Smooth muscle cell of trachea (primary cell): Measurements from ENCODE around the gene SPTBN5. TPM values are rescaled to one million over a fixed set of nuclear protein-coding genes. Genes with fewer than 3 reads are reported as not detected.

Experiments
- total RNA-seq: library from RNA; depleted of rRNA; stranded (reverse); fragments of >200 nt; gene quantifications from 2 replicates; pipeline ENCODE4 v1.2.1, GENCODE V29; 2014

The SPTBN5 gene
- 0.29 and 0.83 TPM in 2 replicates for total RNA-seq

DNA sequence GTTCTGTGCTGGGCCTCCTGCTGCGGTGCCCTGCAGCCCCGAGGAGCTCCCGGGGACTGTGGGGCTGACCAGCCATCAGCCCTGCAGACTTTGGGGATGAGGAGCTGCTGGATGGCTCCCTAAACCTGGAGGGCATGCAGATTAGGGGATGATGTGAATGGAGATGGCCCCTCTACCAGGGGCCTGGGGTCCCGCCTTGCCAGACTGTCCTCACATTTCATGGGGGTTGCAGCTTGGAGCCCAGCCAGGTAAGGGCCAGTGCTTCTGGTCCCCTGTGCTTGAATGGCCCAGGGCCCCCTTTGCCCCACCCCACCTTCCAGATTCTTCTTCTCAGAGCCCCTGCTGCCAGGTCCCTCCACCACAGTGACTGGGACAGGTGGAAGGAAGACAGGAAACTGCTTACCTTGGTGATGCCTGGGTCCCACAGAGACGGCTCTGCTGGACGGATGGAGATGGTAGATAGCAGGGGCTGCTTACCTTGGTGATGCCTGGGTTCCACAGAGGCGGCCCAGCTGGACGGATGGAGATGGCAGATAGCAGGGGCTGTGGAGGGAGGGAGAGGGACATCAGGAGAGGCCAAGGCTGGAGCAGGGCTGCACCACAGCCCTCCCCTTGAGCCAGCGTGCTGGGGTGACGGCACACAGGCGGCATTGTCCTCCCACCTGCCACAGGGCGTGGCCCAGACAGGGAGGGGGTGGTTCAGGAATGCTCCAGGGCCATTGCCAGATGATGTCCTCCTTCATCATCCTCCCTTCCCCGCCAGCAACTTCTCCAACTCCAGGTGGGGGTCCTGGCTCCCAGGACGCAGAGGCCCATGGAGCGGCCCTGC, at the start of gene SPTBN5:
Gene SPTBN5, minus strand, starts transcription at position 632 of the 829 bp plus-strand sequence. Its CDS starts 556 bp downstream, at position 76.

GRCh38 chr15:41838400-41838897, 55.4 kb downstream of the SPTBN5 start, which contains the start of gene PLA2G4B:
PLA2G4B (plus strand) TSS chr15:41838847; CDS start chr15:41838914, 67 bp downstream.

DNA sequence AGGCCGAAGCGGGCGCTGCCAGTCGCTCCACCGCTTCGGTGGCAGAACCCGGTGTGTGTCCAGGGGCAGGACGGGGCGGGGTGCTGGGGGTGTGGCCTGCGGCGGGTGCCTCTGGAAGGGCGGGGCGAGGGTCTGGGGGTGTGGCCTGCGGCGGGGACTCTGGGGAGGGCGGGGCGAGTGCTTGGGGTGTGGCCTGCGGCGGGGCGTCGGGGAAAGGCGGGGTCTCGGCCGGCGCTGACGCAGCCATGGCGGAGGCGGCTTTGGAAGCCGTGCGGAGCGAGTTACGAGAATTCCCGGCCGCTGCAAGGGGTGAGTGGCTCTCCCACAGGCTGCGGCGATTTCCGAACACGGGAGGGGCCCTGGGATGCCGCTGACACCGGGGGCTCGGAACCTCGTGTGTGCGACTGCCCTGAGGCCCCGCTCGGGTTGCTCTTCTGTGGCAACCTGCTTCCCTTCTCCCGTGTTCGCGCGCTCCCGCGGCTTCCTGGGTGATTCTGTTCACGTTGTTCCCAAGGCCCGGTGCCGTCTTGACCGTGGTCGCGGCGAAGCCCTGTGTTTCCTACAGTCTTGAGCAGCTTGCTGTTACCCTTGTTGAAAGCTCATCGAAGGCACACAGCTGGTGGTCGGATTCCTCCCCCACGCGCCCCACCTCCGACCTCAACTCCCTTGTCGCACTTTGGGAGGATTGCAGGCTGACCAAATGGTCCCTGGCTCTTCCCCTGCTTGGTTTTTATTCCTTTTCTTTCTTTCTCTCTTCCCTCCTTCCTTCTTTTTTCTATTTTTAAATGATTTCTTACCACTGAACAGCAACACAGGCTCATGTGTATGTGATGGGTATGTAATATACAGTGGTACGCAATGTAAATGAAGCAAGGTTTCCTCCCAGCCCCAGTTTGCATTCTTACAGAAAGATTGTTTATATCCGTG, 65.7 kb downstream of the SPTBN5 start, which contains the start of gene JMJD7:
Gene JMJD7, plus strand, starts transcription at position 213 of the 927 bp plus-strand sequence. Its CDS starts 33 bp downstream, at position 246.

Other genes with a start within 250 kb of the SPTBN5 start
- gene MGA, start 233.6 kb downstream of the SPTBN5 start, total RNA-seq = 31.6 and 40.0 TPM in 2 replicates
- gene MAPKBP1, start 119.6 kb downstream of the SPTBN5 start, total RNA-seq = 24.3 and 24.9 TPM in 2 replicates
- 5.0 and 5.8 TPM in 2 replicates for gene JMJD7, start 66.0 kb downstream of the SPTBN5 start, total RNA-seq
- gene PLA2G4B, start 55.2 kb downstream of the SPTBN5 start, total RNA-seq = 0.83 and 10.8 TPM in 2 replicates
- 20.8 and 22.8 TPM in 2 replicates for gene EHD4, start 78.5 kb upstream of the SPTBN5 start, total RNA-seq
- gene PLA2G4E, start 127.0 kb upstream of the SPTBN5 start, total RNA-seq = under 0.01 TPM in 1 of 2 replicates, not detected in the other
- gene PLA2G4D, start 200.5 kb upstream of the SPTBN5 start, total RNA-seq = not detected in 2 replicates